Stimulated activated naive CD4-positive, alpha-beta T cell (primary cell): ENCODE measurements around the gene XNDC1N.

ENCODE experiments used
- DNase-seq, 6 experiments: peaks; one replicate each; lab custom pipeline; 2025; lab: John Stamatoyannopoulos, UW

The XNDC1N gene

DNA sequence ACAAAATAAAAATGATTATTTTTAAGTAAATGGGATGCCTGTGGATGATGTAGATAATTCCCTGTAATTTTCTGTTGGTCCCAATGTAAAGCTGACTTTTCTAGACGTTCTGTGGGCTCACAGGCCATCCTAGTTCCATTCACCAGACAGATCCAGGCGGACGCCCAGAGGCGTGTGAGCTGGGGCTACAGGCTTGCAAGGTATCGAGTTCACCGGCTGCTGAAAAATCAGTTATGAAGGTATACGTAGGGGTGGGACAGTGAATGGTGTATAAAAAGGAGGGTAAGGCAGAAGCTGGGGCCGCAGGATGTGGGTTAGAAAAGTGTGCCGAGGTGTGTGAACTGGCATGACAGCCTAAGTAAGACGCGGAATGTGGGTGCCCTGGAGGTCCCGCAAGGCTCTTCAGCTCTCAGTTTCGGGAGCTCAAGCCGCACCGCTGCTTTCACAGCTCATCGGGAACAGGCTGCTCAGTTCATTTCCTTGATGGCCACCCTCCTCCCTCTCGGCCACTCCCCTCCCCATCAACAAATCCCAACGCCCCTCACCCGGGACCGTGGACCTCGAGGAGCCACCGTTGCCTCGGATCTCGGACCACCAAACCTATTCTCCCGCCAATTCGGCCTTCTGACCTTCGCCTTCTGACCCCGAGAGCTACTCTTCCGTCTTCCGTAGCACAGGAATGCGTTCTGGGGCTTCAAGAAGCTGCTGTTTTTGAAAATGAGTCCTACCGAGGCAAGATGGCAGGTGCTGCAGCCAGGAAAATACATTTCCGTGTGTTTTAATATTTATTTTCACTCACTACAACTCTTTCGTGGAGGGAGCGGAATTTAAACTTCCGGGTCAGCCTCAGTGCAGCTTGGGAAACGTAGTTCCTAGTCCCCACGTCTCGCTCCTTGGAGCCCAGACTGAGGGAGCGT, at the start of gene XNDC1N:
Gene XNDC1N (minus strand): TSS at position 775 of the 917 bp plus-strand sequence. CDS start 5,241 bp downstream, outside the sequence.
- peak; percentile 69 to 95 (median 81) for DNase-seq

DNA sequence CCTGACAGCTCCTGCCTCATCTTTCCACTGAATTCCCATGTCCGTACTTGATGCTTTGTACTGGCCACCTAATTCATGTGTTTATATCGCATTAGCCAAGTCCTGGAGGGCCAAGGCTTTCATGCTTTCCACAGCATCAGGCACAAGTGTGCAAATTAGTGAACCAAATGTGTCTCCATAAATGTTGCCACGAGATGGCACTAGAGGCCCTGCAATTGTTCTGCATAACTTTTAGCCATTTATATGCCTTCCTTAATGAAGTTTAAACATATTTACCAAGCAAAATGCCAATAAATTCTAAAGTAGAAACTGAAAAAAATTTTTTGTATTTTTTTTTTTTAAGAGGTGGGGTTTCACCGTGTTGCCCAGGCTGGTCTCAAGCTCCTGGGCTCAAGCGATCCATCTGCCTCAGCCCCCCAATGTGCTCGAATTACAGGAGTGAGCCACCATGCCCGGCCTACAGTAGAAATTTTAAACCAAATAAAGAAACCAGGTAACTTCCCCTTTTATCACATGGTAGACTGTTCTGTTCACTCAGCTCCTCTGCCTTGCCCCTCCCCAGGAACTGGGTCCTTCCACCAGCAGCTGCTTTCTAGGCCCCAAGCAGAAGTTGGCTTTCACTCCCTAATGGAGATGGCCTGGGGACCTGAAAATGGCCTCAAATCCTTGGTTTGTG, 49.5 kb upstream of the XNDC1N start:
- peak in 5 of 6 experiments; percentile 7 to 55 (median 47) for DNase-seq

- no peak for DNase-seq
These were observed 48.7 kb upstream of the XNDC1N start for GRCh38 chr11:71977090-71977489.

- no peak for DNase-seq
These were observed 48.2 kb upstream of the XNDC1N start for GRCh38 chr11:71976551-71976950.

- DNase-seq: no peak
These were observed 43.3 kb upstream of the XNDC1N start for GRCh38 chr11:71971680-71972079.

- no peak for DNase-seq
These were observed 36.2 kb upstream of the XNDC1N start for GRCh38 chr11:71964641-71965040.

DNA sequence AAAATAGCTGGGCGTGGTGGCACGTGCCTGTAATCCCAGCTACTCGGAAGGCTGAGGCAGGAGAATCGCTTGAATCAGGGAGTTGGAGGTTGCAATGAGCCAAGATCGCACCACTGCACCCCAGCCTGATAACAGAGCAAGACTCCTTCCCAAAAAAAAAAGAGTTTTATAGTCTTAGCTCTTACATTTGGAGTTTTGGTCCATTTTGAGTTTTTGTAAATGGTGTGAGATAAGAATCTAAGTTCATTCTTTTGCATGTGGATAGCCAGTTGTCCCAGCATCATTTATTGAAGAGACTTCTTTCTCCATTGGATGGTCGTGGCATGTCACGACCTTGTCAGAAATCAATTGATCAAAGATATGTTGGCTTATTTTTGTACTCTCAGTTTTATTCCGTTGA, 35.1 kb upstream of the XNDC1N start:
- no peak for DNase-seq

GRCh38 chr11:71962428-71963038, 34.1 kb upstream of the XNDC1N start:
- no peak for DNase-seq

- no peak for DNase-seq
These were observed 27.6 kb upstream of the XNDC1N start for GRCh38 chr11:71955898-71956456.

DNA sequence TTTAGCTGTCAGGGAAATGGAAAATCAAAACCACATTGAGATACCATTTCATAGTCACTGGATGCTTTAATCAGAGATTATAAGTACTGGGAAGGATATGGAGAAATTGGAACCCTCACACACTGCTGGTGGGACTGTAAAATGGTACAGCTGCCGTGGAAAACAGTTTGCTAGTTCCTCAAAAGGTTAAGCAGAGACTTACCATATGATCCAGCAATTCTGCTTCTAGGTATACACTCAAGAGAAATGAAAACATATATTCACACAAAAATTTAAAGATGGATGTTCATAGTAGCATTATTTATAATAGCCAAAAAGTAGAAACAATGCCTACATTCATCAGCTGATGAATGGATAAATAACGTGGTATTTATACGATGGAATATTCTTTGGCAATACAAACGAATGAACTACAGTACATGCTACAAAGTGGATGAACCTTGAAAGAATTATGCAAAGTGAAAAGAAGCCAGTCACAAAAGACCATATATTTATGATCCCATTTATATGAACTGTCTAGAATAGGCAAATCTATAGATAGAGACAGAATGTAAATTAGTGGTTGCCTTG, 23.4 kb upstream of the XNDC1N start:
- no peak for DNase-seq

- DNase-seq: no peak
These were observed 20.6 kb upstream of the XNDC1N start for GRCh38 chr11:71949034-71949433.

DNA sequence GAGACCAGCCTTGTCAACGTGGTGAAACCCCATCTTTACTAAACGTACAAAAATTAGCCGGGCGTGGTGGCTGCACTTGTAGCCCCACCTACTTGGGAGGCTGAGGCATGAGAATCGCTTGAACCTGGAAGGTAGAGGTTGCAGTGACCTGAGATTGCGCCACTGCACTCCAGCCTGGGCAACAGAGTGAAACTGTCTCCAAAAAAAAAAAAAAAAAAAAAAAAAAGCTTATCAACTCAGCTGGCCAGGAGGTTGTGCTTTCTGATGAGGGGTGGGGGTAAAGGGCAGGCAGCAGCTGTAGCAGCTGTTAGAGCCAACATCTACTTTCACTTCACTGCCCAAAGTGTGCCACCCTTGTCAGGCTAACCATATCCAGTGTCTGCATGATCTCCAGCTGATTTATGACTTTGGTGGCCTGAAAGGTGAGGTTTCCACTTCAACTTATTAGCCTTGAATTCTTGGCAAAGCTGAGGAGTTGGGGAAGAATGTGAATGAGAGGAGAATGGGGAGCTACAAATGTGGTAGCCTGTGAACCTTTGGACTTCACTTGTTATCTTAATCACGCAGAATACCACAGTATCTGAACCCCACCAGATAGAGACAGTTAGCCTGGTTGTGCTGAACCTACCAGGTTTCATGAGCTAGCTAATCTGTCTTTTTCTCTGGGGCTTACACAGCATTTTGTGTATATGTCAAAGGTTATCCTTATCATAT, 20.1 kb upstream of the XNDC1N start:
- DNase-seq: no peak

GRCh38 chr11:71947498-71947897, 19.1 kb upstream of the XNDC1N start:
- no peak for DNase-seq

DNA sequence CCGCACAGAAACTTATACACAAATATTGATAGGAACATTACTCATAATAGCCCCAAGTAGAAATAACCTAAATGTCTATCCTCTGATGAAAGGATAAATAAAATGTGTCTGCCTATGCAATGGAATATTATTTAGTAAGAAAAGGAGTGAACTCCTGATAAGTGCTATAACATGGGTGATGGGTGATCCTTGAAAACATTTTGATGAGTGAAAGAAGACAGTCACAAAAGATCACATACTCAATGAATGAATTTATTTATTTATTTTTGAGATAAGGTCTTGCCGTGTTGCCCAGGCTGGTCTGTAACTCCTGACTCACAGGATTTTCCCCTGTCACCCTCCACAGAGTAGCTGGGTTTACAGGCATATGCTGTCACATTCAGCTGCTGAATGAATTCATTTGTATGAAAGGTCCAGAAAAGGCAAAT, 17.8 kb upstream of the XNDC1N start:
- no peak for DNase-seq

DNA sequence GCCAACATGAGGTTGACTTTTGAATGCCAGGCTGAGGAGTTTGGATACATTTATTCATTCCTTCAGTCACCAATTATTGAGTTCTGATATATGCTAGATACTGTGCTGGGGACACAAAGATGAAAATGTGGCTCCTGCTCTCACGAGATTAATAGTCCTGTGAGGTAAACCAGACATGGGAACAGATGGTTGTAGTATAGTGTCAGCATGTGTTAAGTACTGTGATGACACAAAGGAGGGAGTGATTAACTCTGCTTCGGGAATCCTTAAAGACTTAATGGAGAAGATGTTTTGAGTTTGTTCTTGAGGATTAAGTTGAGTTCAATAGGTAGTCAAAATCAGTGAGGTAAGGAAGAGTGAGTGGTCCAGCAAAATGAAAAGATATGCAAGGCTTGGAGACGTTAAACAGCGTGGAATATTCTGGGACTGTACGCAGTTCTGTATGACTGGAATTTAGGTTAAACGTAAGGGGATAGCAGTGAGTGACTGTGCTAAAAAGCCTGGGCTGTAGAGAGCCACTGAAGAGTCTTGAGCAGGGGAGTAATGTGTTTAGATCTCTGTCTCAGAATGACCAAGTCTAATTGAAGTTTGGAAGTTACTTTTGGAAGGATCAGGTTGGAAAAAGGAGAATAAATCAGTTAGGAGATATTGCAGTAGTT, 12.3 kb upstream of the XNDC1N start:
- no peak for DNase-seq

- DNase-seq: no peak
These were observed 9.4 kb upstream of the XNDC1N start for GRCh38 chr11:71937826-71938225.

DNA sequence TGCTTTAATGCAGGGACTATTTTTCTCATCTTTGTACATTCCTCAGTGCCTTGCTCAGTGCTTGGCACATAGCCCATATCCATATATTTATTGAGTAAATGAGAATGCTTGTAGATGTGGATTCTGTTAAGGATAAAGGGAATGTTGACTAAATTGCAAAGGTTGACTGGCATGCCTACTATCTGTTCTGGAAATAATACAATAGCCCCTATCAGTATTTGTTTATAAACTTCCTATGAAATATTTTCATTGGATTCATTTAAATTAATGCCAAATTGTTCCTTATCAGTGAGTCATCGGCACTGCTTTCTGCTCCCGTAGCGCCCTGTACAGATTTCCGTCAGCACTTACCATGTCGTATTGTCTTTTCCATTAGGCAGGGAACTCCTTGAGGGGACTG, 8.4 kb upstream of the XNDC1N start:
- no peak for DNase-seq

DNA sequence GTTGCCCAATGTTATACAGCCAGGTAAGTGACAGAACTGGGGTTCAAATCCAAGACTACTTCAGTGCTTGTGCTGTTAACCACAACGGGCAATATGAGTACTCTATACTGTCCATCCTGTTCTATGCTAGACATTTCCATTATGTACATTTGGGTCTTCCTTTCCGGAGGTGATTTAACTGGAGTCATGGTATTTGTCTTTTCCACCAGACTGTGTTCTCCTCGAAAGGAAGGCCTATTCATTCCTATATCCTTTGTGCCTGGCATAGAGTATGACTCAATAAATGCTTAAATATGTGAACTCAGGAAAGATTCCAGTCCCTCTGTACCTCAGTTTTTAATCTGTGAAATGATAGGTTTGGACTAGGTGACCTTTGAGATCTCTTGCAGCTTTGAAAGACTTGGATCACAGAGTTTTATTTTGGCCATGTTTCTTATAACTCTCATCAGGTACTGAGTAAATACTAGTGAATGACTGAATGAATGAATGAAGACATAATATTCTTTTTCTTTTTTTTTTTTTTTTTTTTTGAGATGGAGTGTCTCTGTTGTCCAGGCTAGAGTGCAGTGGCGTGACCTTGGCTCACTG, 7.0 kb upstream of the XNDC1N start:
- DNase-seq: no peak

GRCh38 chr11:71934213-71934612, 5.8 kb upstream of the XNDC1N start:
- no peak for DNase-seq

- DNase-seq: no peak
These were observed 4.9 kb upstream of the XNDC1N start for GRCh38 chr11:71933141-71933933.
